ENCODE measurements around the gene ZNF780A. TPM values are rescaled to one million over a fixed set of nuclear protein-coding genes. Genes with fewer than 3 reads are reported as not detected.
A peak's percentile ranks its signal among the peaks of the same experiment; 100 is the strongest.

Gene ZNF780A
- total and polyA plus RNA-seq, 2 of the 13 experiments (the other 11 are each of a cell fraction or from before 2014, with no cell fraction given) = 13.5 to 22.7 TPM

GRCh38 chr19:40090241-40091204 is at the start of gene ZNF780A (continued):
- TF ChIP-seq PAXIP1 (CRISPR knock-in tag; conservative IDR thresholded peaks at IDR 0.05) (peak; percentile 37; the same call in 1 of the 2 replicates), ZFP1 (CRISPR knock-in tag; IDR thresholded peaks at IDR 0.05) (peak; percentile 66; the same call in 1 of the 2 replicates), ZBTB44 (CRISPR knock-in tag; IDR thresholded peaks at IDR 0.05) (no peak), SMAD3 (CRISPR knock-in tag; IDR thresholded peaks at IDR 0.05) (0 out of 2 replicates have a peak, but pooled peaks have one; percentile 27), SOX13 (IDR thresholded peaks at IDR 0.05) (peak; percentile 38; the same call in 1 of the 2 replicates), SOX13 (CRISPR knock-in tag; conservative IDR thresholded peaks at IDR 0.05 in 1 of 2, IDR thresholded peaks at IDR 0.05 in 1 of 2) (peak in 1 of 2 experiments; percentile 55; a peak in 1 of 4 replicates), ATF5 (CRISPR knock-in tag; IDR thresholded peaks at IDR 0.05; ENCODE audit: low read depth) (no peak), SALL1 (CRISPR knock-in tag; IDR thresholded peaks at IDR 0.05) (peak; percentile 83), ZNF362 (CRISPR knock-in tag; IDR thresholded peaks at IDR 0.05; ENCODE audit: borderline replicate concordance) (no peak), MLX (CRISPR knock-in tag; IDR thresholded peaks at IDR 0.05) (0 out of 2 replicates have a peak, but pooled peaks have one; percentile 38), RFX5 (IDR thresholded peaks at IDR 0.05; ENCODE audit: low read depth, low read length) (peak; percentile 22; the same call in 1 of the 2 replicates), HDAC1 (CRISPR knock-in tag; IDR thresholded peaks at IDR 0.05) (peak; percentile 75; the same call in 1 of the 2 replicates), ZNF414 (CRISPR knock-in tag; IDR thresholded peaks at IDR 0.05) (0 out of 2 replicates have a peak, but pooled peaks have one; percentile 52), ZKSCAN8 (CRISPR knock-in tag; IDR thresholded peaks at IDR 0.05; ENCODE audit: borderline replicate concordance) (peak; percentile 39; the same call in 1 of the 2 replicates), POGK (CRISPR knock-in tag; conservative IDR thresholded peaks at IDR 0.05) (0 out of 2 replicates have a peak, but pooled peaks have one; percentile 61), SNAI1 (CRISPR knock-in tag; IDR thresholded peaks at IDR 0.05; ENCODE audit: borderline replicate concordance) (0 out of 2 replicates have a peak, but pooled peaks have one; percentile 73)
